ENCODE results near the gene CD3E.

CD3E gene

GRCh38 chr11:118334745-118335144, 30.2 kb downstream of the CD3E start:
- no peak for DNase-seq

GRCh38 chr11:118338637-118339061, 34.1 kb downstream of the CD3E start:
- DNase-seq: peak; percentile 81

GRCh38 chr11:118339281-118339961, 34.9 kb downstream of the CD3E start:
- no peak for DNase-seq

GRCh38 chr11:118340449-118340848, 35.9 kb downstream of the CD3E start:
- DNase-seq: no peak

- no peak for DNase-seq
These were observed 36.7 kb downstream of the CD3E start for GRCh38 chr11:118341261-118341660.

GRCh38 chr11:118341815-118342489, 37.4 kb downstream of the CD3E start:
- DNase-seq: no peak

- peak; percentile 68 for DNase-seq
These were observed 38.1 kb downstream of the CD3E start, which contains the start of gene CD3D for GRCh38 chr11:118342503-118343161. TSS of gene CD3D (minus strand) at chr11:118342705. CDS start at chr11:118342607, 98 bp downstream.

- no peak for DNase-seq
These were observed 38.7 kb downstream of the CD3E start for GRCh38 chr11:118343248-118343647.

- DNase-seq: peak; percentile 77
These were observed 39.5 kb downstream of the CD3E start, which contains the start of gene CD3G for GRCh38 chr11:118343981-118344515. TSS of gene CD3G (plus strand) at chr11:118344344. CDS start at chr11:118344424, 80 bp downstream.

- no peak for DNase-seq
These were observed 44.9 kb downstream of the CD3E start for GRCh38 chr11:118349475-118349874.

GRCh38 chr11:118353084-118353710, 48.7 kb downstream of the CD3E start:
- no peak for DNase-seq

- DNase-seq: no peak
These were observed 53.5 kb downstream of the CD3E start for GRCh38 chr11:118358071-118358470.

GRCh38 chr11:118359295-118359958, 54.9 kb downstream of the CD3E start, which contains the start of gene UBE4A:
TSS of gene UBE4A (plus strand) at chr11:118359600. CDS start at chr11:118365081, 5,481 bp downstream.
- peak; percentile 97 for DNase-seq

- DNase-seq: no peak
These were observed 60.6 kb downstream of the CD3E start for GRCh38 chr11:118364956-118365615.
